Bronchial epithelial cell (primary cell): ENCODE data around the gene FAM13C. TPM values are rescaled to one million over a fixed set of nuclear protein-coding genes. Genes with fewer than 3 reads are reported as not detected.

Source experiments
- DNase-seq: peaks from one replicate; pipeline ENCODE4 v3.0.0-alpha.2; 2010; ENCODE audit warnings: low read depth
- FAIRE-seq: peaks from 2 replicates; lab custom pipeline; 2011; peaks lifted over from hg19 to GRCh38; lab: Jason Lieb, UNC
- H3K27me3 ChIP-seq: 2 replicates; pipeline ENCODE4 v1.5.1; 2011; ENCODE audit warnings: low read length; ENCODE audit not compliant: control insufficient read depth, insufficient read depth
- H3K36me3 ChIP-seq: 2 replicates; pipeline ENCODE4 v1.5.1; 2011; ENCODE audit warnings: low read length; ENCODE audit not compliant: control insufficient read depth, insufficient read depth
- H3K4me3 ChIP-seq: 2 replicates; pipeline ENCODE4 v1.5.1; 2011; ENCODE audit warnings: mild to moderate bottlenecking, low read depth, low read length, control low read depth
- total RNA-seq: library from RNA; depleted of rRNA; stranded (reverse); fragments of >200 nt; gene quantifications from 2 replicates; pipeline ENCODE4 v1.2.1, GENCODE V29; 2014
- TF ChIP-seq, protein P1 (sequence below): IDR thresholded peaks from 2 replicates; pipeline ENCODE4 v1.5.1; 2011; ENCODE audit warnings: mild to moderate bottlenecking, moderate library complexity, low read length, control low read depth, inconsistent platforms; ENCODE audit not compliant: insufficient read depth, severe bottlenecking

The FAM13C gene
- total RNA-seq, 1 donor from 2014 or later: under 0.01 TPM

DNA sequence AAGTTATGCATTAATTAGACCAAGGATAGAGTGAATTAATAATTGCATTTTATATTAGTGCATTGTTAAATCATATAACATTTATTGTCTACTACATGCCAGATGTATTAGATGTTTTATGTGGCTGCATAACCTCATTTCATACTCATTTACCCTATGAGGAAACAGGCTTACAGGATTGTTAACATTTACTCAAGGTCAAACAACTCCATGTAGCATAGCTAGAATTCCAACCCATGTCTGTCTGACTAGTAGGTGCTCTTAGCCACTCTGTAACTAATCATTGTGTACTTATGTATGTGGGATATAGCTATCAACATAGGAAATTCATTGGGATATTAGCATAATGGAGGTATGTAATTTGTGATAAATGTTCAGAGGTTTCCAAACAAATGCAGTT lies 139.6 kb downstream of the FAM13C start:
- DNase-seq (no peak), FAIRE-seq (no peak)
- Histone ChIP-seq H3K36me3 (no peaks in the 10 kb centered on the region), H3K4me3 (no peak overlapping the region), H3K27me3 (no peaks in the 10 kb centered on the region)
- TF ChIP-seq, protein P1, sequence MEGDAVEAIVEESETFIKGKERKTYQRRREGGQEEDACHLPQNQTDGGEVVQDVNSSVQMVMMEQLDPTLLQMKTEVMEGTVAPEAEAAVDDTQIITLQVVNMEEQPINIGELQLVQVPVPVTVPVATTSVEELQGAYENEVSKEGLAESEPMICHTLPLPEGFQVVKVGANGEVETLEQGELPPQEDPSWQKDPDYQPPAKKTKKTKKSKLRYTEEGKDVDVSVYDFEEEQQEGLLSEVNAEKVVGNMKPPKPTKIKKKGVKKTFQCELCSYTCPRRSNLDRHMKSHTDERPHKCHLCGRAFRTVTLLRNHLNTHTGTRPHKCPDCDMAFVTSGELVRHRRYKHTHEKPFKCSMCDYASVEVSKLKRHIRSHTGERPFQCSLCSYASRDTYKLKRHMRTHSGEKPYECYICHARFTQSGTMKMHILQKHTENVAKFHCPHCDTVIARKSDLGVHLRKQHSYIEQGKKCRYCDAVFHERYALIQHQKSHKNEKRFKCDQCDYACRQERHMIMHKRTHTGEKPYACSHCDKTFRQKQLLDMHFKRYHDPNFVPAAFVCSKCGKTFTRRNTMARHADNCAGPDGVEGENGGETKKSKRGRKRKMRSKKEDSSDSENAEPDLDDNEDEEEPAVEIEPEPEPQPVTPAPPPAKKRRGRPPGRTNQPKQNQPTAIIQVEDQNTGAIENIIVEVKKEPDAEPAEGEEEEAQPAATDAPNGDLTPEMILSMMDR: no peak

DNA sequence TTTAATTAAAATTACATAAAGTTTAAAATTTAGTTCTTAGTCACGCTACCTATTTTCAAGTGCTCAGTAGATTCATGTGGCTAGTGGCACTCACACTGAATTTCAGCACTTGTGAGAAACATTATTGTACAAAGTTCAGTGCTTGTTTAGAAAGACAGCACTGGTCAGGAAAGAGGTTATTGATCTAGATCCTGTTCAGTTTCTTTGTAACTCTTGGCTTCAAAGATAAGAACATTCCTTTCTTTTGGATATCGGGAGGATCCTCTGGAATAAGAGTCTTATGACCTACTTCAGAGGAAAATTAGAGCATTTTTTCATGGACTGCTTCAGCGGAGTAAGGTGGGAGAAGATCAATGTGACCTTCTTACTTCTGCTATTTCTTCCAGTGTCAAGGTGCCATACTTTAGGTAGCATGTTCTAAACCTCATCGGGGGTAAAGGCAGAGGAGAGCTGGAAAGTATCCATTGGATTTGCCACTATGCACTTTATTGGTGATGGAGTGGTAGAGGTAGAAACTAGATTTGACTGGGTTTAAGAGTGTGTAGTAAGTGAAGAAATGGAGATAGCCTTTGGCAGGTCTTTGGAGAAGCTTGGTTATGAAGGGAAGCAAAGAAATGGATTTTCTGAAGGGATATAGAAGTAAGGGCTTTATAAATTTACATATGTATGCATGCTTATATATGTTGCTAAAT lies 146.0 kb downstream of the FAM13C start:
- Histone ChIP-seq H3K27me3 (no peaks in the 10 kb centered on the region), H3K4me3 (no peak overlapping the region), H3K36me3 (no peaks in the 10 kb centered on the region)
- FAIRE-seq (no peak), DNase-seq (no peak)
- TF ChIP-seq, protein P1: no peak

DNA sequence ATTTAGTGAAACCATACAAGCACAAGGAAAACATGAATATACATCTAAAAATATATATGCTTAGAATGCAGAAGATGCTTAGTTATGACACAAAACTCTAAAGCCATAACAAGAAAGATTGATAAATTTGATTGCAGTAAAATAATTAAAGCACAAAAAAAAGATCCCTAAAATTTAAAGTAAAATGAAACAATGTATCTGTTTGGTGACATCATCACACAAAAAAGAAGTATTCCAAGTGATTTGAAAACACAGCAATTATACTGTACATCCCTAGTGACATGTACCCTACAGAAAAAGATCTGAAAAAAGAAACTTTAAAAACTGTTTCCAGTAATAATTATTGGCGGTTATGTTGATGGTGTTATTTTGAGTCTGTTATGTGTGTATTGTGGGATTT lies 148.2 kb downstream of the FAM13C start:
- FAIRE-seq: no peak
- no peaks in the 10 kb centered on the region for H3K27me3 ChIP-seq
- H3K4me3 ChIP-seq: no peak overlapping the region
- no peak for DNase-seq
- TF ChIP-seq, protein P1: no peak
- no peaks in the 10 kb centered on the region for H3K36me3 ChIP-seq

DNA sequence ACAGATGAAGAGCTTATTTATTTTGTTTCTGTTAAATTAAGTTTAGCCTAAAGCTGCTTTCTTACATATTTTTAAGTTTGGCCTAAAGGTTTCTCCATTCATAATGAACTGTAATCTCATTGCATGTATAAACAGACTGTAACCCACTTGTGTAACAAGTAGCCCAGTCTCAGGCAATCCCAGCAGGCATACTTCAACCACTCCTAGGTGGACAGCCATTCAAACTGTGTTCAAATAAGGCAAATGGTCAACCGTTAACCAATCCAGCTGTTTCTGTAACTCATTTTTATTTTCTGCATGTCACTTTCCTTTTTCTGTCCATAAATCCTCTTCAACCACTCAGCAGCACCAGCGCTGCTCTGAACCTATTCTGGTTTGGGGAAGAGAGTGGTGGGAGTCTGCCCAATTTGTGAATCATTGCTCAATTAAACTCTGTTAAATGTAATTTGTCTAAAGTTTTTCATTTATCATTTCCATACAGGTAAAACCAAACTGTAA lies 150.0 kb downstream of the FAM13C start:
- FAIRE-seq (no peak), DNase-seq (no peak)
- Histone ChIP-seq H3K4me3 (no peak overlapping the region), H3K27me3 (no peaks in the 10 kb centered on the region), H3K36me3 (no peaks in the 10 kb centered on the region)
- TF ChIP-seq, protein P1: no peak

DNA sequence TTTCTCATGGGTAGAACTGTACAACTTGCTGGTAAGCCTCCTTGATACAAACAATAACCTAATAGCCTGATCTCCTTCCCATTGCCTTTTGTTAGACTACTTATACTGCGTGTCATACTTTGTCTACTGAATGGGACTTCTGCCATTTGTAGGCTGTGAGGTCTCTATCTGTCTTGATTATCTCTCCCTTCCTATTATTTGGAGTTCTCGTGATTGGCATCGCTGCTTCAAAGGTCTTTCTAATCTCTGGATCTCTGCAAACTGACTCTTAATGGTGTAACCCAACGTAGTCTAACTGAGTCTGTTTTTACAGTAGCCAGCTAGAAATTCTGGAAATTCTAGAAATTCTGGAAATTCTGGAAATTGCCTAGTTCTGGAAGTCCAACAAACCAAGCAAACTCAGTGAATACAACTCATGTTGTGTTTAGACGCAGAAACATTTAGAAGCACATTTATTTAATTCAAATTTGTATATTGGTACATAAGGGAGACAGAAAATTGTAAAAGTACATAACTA lies 156.1 kb downstream of the FAM13C start:
- TF ChIP-seq, protein P1: no peak
- Histone ChIP-seq H3K27me3 (no peaks in the 10 kb centered on the region), H3K36me3 (no peaks in the 10 kb centered on the region), H3K4me3 (no peak overlapping the region)
- DNase-seq (no peak), FAIRE-seq (no peak)

Other genes starting within 250 kb of the FAM13C start
- not detected in 2 replicates for gene PHYHIPL, start 185.9 kb downstream of the FAM13C start, total RNA-seq